ENCODE data around the gene TMEM167B. TPM values are rescaled to one million over a fixed set of nuclear protein-coding genes. Genes with fewer than 3 reads are reported as not detected.
A peak's percentile ranks its signal among the peaks of the same experiment; 100 is the strongest.

The TMEM167B gene
- total and polyA plus RNA-seq, 2 of the 8 experiments (the other 6 are each of a cell fraction or from before 2014, with no cell fraction given): 3.6 to 14.8 TPM

DNA sequence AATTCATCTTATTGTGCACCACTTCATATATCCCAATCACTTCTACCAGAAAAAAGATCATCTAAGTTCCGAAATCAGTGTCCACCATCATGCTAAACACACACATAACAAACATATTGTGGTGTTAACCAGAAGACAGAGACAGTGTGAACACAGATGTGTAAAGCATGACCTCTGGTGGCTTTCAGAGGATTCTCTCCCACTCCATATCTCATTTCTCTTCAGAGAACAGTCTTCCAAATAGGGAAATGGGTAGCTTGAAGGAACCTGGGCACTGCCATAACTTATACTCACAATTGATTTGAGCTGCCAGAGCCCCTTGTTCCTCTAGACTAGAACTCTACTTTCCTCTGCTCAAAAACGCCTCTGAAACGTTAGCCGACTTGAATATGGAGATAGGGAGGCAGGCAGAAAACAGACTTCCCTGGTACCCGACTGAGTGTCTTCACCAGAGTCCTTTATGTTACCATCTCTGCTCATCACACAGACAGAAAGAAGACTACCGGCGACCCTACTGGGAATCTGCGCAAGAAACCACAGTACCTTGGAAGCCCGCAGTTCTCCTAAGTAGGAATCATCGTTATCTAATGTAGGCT lies 21.6 kb downstream of the TMEM167B start:
- Histone ChIP-seq H3K23ac (ENCODE audit: insufficient read length) (no peak overlapping the region), H2BK15ac (ENCODE audit: low read length) (no peak overlapping the region), H2BK5ac (ENCODE audit: low read depth, low read length) (no peak overlapping the region), H3K9ac (replicated peaks in 1 of 4; ENCODE audit: extremely low read depth in 1 of 4, low read depth in 3 of 4, low read length in 3 of 4) (no peak overlapping the region), H4K91ac (replicated peaks; ENCODE audit: insufficient read length, low read length) (no peak overlapping the region), H3K18ac (ENCODE audit: extremely low read depth, low read length) (no peak overlapping the region), H3K79me2 (ENCODE audit: control insufficient read depth in 1 of 2, insufficient read depth in 2 of 2, low read length in 2 of 2) (no peaks in the 10 kb centered on the region), H3K4me1 (replicated peaks in 1 of 4; ENCODE audit: control insufficient read depth in 3 of 4, insufficient read depth in 4 of 4, low read length in 3 of 4) (peaks cover 0 to 9% (median 3%) of the 10 kb centered on the region in 4 experiments; a peak in 4 of 7 replicates), H2BK120ac (replicated peaks; ENCODE audit: low read depth, low read length) (no peak overlapping the region), H3K14ac (ENCODE audit: insufficient read length) (no peak overlapping the region), H4K20me1 (replicated peaks in 1 of 2; ENCODE audit: control insufficient read depth in 1 of 2, insufficient read depth in 2 of 2, low read length in 2 of 2) (no peaks in the 10 kb centered on the region), H3K4ac (replicated peaks; ENCODE audit: insufficient read length, low read depth, low read length) (no peak overlapping the region), H3K9me3 (ENCODE audit: insufficient read depth in 2 of 2, low read depth in 1 of 2, low read length in 1 of 2) (no peaks in the 10 kb centered on the region), H2AFZ (ENCODE audit: low read length) (no peak overlapping the region), H2BK20ac (ENCODE audit: low read length) (no peak overlapping the region), H3K27ac (ENCODE audit: low read depth, low read length) (no peak overlapping the region), H3K23me2 (ENCODE audit: low read depth, low read length) (peaks cover 11% of the 10 kb centered on the region), H3K4me3 (ENCODE audit: extremely low read depth in 1 of 4, insufficient read depth in 2 of 4, low read depth in 3 of 4, low read length in 4 of 4) (no peak overlapping the region), H3K4me2 (ENCODE audit: insufficient read depth in 1 of 2, low read depth in 2 of 2, low read length in 2 of 2) (peak overlapping the region in 1 of 2 experiments; percentile 36; a peak in 1 of 4 replicates), H3K56ac (replicated peaks; ENCODE audit: insufficient read length, low read depth, low read length) (no peak overlapping the region), H2BK12ac (ENCODE audit: low read depth, low read length) (no peak overlapping the region), H4K8ac (ENCODE audit: extremely low read depth, insufficient read depth, low read length) (no peak overlapping the region), H3K36me3 (ENCODE audit: control insufficient read depth in 2 of 4, insufficient read depth in 4 of 4, low read length in 3 of 4) (no peaks in the 10 kb centered on the region; a peak in 1 of 8 replicates), H3K27me3 (replicated peaks in 1 of 4; ENCODE audit: control insufficient read depth in 3 of 4, extremely low read depth in 1 of 4, insufficient read depth in 3 of 4, low read length in 3 of 4) (peaks cover 15 to 45% (median 32%) of the 10 kb centered on the region in 4 experiments), H2AK5ac (ENCODE audit: low read depth, low read length) (no peak overlapping the region), H3K79me1 (ENCODE audit: low read depth, low read length) (no peaks in the 10 kb centered on the region), H4K5ac (ENCODE audit: insufficient read length, low read depth, low read length) (no peak overlapping the region)
- FAIRE-seq: no peak
- ChIA-PET POLR2A (ENCODE audit: partially characterized antibody) (interaction anchor here (1.0 to 8.6 kb wide), 4 partner anchors 11 to 169 kb away, joined by 3 to 106 read pairs (median 4); partner anchors contain the start of gene TMEM167B), CTCF (ENCODE audit: partially characterized antibody) (interaction anchor here (0.5 to 4.8 kb wide), 30 partner anchors 9 to 280 kb away, joined by 3 to 32 read pairs (median 3); no protein-coding TSS in a partner anchor)
- DNase-seq (ENCODE audit: low read depth in 1 of 2, low spot score in 2 of 2): no peak
- TF ChIP-seq TAF7 (optimal IDR thresholded peaks at IDR 0.05; ENCODE audit: borderline replicate concordance, low read depth, low read length) (no peak), RAD21 (IDR thresholded peaks at IDR 0.05 in 1 of 2, conservative IDR thresholded peaks at IDR 0.05 in 1 of 2; ENCODE audit: low read depth in 2 of 2, low read length in 2 of 2) (peak in 1 of 2 experiments; percentile 30; a peak in 3 of 4 replicates), CREB1 (IDR thresholded peaks at IDR 0.05) (no peak), HDAC2 (IDR thresholded peaks at IDR 0.05; ENCODE audit: borderline replicate concordance in 1 of 2, low read depth in 2 of 2, low read length in 2 of 2) (no peak), ZNF274 (IDR thresholded peaks at IDR 0.05; ENCODE audit: borderline replicate concordance, extremely low read depth, low read length) (no peak), GTF2F1 (IDR thresholded peaks at IDR 0.05; ENCODE audit: borderline replicate concordance, low read depth, low read length) (no peak)
- TF ChIP-seq, protein P1, sequence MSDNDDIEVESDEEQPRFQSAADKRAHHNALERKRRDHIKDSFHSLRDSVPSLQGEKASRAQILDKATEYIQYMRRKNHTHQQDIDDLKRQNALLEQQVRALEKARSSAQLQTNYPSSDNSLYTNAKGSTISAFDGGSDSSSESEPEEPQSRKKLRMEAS (IDR thresholded peaks at IDR 0.05): no peak
- WGBS, 2 experiments (ENCODE audit: extremely low coverage in 1 of 2, insufficient coverage in 1 of 2, insufficient read length in 1 of 2, insufficient replicate concordance in 2 of 2, low coverage in 1 of 2, low lambda C conversion rate in 2 of 2, missing lambda C conversion rate in 1 of 2): 49% methylated on average over 10 of the region's 10 CpGs; no CpG with 5 or more reads in 1 of the 2 experiments

All from H1 (cell line).